HepG2 (cell line): ENCODE data around the gene RAB38. TPM values are rescaled to one million over a fixed set of nuclear protein-coding genes. Genes with fewer than 3 reads are reported as not detected.

Source experiments
- ATAC-seq: fragments of 200-7000 bp; cut with Tn5 transposase; 3 replicates; pipeline ENCODE4 v1.9.1; 2020; ENCODE audit warnings: mild to moderate bottlenecking, moderate library complexity
- BruUV-seq: library from RNA; stranded (reverse); fragments of 400-500 nt; replicated peaks from 2 replicates; lab custom pipeline; 2021; lab: Mats Ljungman, UMichigan
- CTCF ChIA-PET: fragments of 300-600 bp; formaldehyde crosslinking; extraction: SDS; loops from one replicate; lab custom pipeline; 2021; ENCODE audit warnings: low total read pairs, inconsistent platforms, low intra/inter-chr PET ratio; lab: Yijun Ruan, JAX
- POLR2A ChIA-PET: fragments of 350-600 bp; sonication (Branson Sonifier 250); formaldehyde crosslinking; loops from one replicate; lab custom pipeline; 2020; ENCODE audit warnings: antibody characterized with exemption, inconsistent platforms; lab: Yijun Ruan, JAX
- DNase-seq: peaks from one replicate; pipeline ENCODE4 v3.0.0-alpha.2; 2015; ENCODE audit warnings: low spot score
- FAIRE-seq: peaks from 3 replicates; lab custom pipeline; 2011; peaks lifted over from hg19 to GRCh38; lab: Jason Lieb, UNC
- H2AFZ ChIP-seq: one replicate; pipeline ENCODE4 v1.6.1; 2011; ENCODE audit warnings: low read length, inconsistent platforms
- H3K27ac ChIP-seq: fragments of 300-600 bp; 3 replicates; pipeline ENCODE4 v1.8.0; 2011; ENCODE audit warnings: mixed run types, mild to moderate bottlenecking, mixed read lengths, low read length, inconsistent platforms; ENCODE audit not compliant: insufficient read depth; ENCODE audit errors: extremely low read length
- H3K27me3 ChIP-seq, 2 experiments: fragments of 200-600 bp in 1 of 2; 2 replicates in 1 of 2; 3 replicates in 1 of 2; pipeline versions ENCODE4 v1.6.0 to v1.8.0; 2011; ENCODE audit warnings: low read length in 2 of 2, mild to moderate bottlenecking in 2 of 2, moderate library complexity in 2 of 2, inconsistent platforms in 1 of 2; ENCODE audit not compliant: insufficient read depth in 2 of 2, control insufficient read depth in 1 of 2
- H3K36me3 ChIP-seq, 2 experiments: fragments of 200-600 bp in 1 of 2; replicated peaks in 1 of 2; 2 replicates in 1 of 2; 3 replicates in 1 of 2; pipeline versions ENCODE4 v1.5.1 to v1.8.0; 2011; ENCODE audit warnings: low read length in 2 of 2, inconsistent platforms in 1 of 2; ENCODE audit not compliant: insufficient read depth in 2 of 2, control insufficient read depth in 1 of 2
- H3K4me1 ChIP-seq: 2 replicates; pipeline ENCODE4 v1.5.1; 2012; ENCODE audit warnings: low read length, inconsistent platforms; ENCODE audit not compliant: insufficient read depth
- H3K4me2 ChIP-seq: 2 replicates; pipeline ENCODE4 v1.6.0; 2011; ENCODE audit warnings: low read depth, low read length, inconsistent platforms
- H3K4me3 ChIP-seq, 3 experiments: fragments of 200-600 bp in 1 of 3; sonication (generic), shearing (Covaris generic) in 1 of 3; replicated peaks in 1 of 3; 2 replicates each; pipeline ENCODE4 v1.5.1; 2011 to 2016; ENCODE audit warnings: low read length in 3 of 3, inconsistent platforms in 2 of 3, low read depth in 2 of 3, mild to moderate bottlenecking in 2 of 3, control low read depth in 1 of 3, mixed read lengths in 1 of 3; ENCODE audit not compliant: insufficient read depth in 1 of 3
- H3K79me2 ChIP-seq: one replicate; pipeline ENCODE4 v1.6.1; 2011; ENCODE audit warnings: low read length, inconsistent platforms; ENCODE audit not compliant: insufficient read depth
- H3K9ac ChIP-seq: 2 replicates; pipeline ENCODE4 v1.6.0; 2011; ENCODE audit warnings: mild to moderate bottlenecking, low read depth, low read length, inconsistent platforms; ENCODE audit not compliant: insufficient read depth
- H3K9me3 ChIP-seq: 2 replicates; pipeline ENCODE4 v1.5.1; 2012; ENCODE audit warnings: mild to moderate bottlenecking, low read length
- H4K20me1 ChIP-seq: 2 replicates; pipeline ENCODE4 v1.6.0; 2011; ENCODE audit warnings: inconsistent platforms, mild to moderate bottlenecking, low read length, moderate library complexity; ENCODE audit not compliant: insufficient read depth
- DPF2 ChIP-seq: sonication (generic); formaldehyde crosslinking; IDR thresholded peaks from 2 replicates; pipeline ENCODE4 v1.4.0; 2020; ENCODE audit warnings: mild to moderate bottlenecking, low read depth, missing genetic modification reagents, borderline replicate concordance
- GTF2F1 ChIP-seq: fragments of 150-350 bp; IDR thresholded peaks from 2 replicates; pipeline ENCODE4 v1.6.1; 2014; ENCODE audit warnings: low read length
- ZKSCAN8 ChIP-seq: IDR thresholded peaks from 2 replicates; pipeline ENCODE4 v1.6.1; 2016; ENCODE audit warnings: borderline replicate concordance, missing genetic modification reagents, missing compliant biosample characterization
- ZNF121 ChIP-seq: sonication (generic); formaldehyde crosslinking; IDR thresholded peaks from 2 replicates; pipeline ENCODE4 v1.5.0; 2020; ENCODE audit warnings: mild to moderate bottlenecking, missing genetic modification reagents
- ZNF235 ChIP-seq: sonication (generic); formaldehyde crosslinking; IDR thresholded peaks from 2 replicates; pipeline ENCODE4 v1.8.1; 2023; ENCODE audit warnings: mild to moderate bottlenecking, missing genetic modification reagents, borderline replicate concordance
- ZNF572 ChIP-seq: sonication (generic); formaldehyde crosslinking; IDR thresholded peaks from 2 replicates; pipeline ENCODE4 v1.5.1; 2020; ENCODE audit warnings: mild to moderate bottlenecking, missing genetic modification reagents
- ZNF574 ChIP-seq: sonication (generic); formaldehyde crosslinking; IDR thresholded peaks from 2 replicates; pipeline ENCODE4 v1.4.0; 2020; ENCODE audit warnings: missing genetic modification reagents
- ZNF768 ChIP-seq: sonication (generic); formaldehyde crosslinking; IDR thresholded peaks from 2 replicates; pipeline ENCODE4 v1.4.0; 2020; ENCODE audit warnings: missing genetic modification reagents
- WGBS: methylation state at CpG from one replicate; pipeline ENCODE4 v1.1.6; 2017; ENCODE audit warnings: low lambda C conversion rate; 5-methylcytosine and 5-hydroxymethylcytosine counted together
- in situ Hi-C: cut with HindIII; loops from 2 replicates; pipeline ENCODE4 v1.10.0; 2017; ENCODE audit warnings: low pct_unique_long_range_greater_than_20kb; ENCODE audit not compliant: extremely low pct_ligation_motif_present
- intact Hi-C: fragments of 100-400 bp; cut with micrococcal nuclease; formaldehyde crosslinking; loops from one replicate; pipeline ENCODE4 v1.10.0; 2022; ENCODE audit not compliant: unreplicated experiment
- polyA plus RNA-seq, 8 experiments: library from polyadenylated mRNA; depleted of rRNA in 3 of 8; stranded (reverse) in 7 of 8; unstranded in 1 of 8; fragments of >200 nt; fragmentation: Illumina TruSeq in 4 of 8; extraction: Trizol in 4 of 8; gene quantifications; 2 replicates each; pipeline versions ENCODE4 v1.2.1 to v1.2.3, GENCODE V29; 2011 to 2016; ENCODE audit warnings: low read depth in 4 of 8, missing spikeins in 1 of 8, mixed read lengths in 1 of 8; ENCODE audit not compliant: insufficient read depth in 1 of 8
- total RNA-seq, 5 experiments: library from RNA; depleted of rRNA; stranded (reverse); fragments of >200 nt; fragmentation: Illumina TruSeq; extraction: Trizol; gene quantifications; 2 replicates each; pipeline ENCODE4 v1.2.3, GENCODE V29; 2016; ENCODE audit warnings: low read depth in 1 of 5
- TF ChIP-seq, protein P1 (sequence below): fragments of 450-650 bp; IDR thresholded peaks from 2 replicates; pipeline ENCODE4 v1.6.1; 2017; ENCODE audit warnings: mild to moderate bottlenecking

Gene RAB38
- total and polyA plus RNA-seq, 2 of the 13 experiments (the other 11 are each of a cell fraction or from before 2014, with no cell fraction given), result 0.13 to 0.30 TPM

DNA sequence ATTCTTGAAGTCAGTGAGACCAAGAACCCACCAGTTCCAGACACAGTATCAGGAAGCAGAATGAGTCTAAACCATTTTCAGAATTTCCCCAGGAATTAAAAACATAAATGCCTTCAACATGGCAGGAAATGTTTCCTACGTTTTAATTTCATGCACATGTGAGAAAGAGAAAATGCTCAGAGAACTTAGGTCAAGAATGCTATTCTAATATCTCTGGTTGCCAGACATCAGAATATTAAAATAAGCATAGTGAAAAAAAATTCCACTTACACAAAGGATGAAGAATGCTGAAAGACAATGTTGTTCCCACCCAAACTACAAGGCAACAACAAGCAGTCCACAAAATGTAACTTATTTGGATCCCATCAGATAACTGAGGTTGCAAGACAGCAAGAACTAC, 104.8 kb downstream of the RAB38 start (continued):
- TF ChIP-seq, protein P1, sequence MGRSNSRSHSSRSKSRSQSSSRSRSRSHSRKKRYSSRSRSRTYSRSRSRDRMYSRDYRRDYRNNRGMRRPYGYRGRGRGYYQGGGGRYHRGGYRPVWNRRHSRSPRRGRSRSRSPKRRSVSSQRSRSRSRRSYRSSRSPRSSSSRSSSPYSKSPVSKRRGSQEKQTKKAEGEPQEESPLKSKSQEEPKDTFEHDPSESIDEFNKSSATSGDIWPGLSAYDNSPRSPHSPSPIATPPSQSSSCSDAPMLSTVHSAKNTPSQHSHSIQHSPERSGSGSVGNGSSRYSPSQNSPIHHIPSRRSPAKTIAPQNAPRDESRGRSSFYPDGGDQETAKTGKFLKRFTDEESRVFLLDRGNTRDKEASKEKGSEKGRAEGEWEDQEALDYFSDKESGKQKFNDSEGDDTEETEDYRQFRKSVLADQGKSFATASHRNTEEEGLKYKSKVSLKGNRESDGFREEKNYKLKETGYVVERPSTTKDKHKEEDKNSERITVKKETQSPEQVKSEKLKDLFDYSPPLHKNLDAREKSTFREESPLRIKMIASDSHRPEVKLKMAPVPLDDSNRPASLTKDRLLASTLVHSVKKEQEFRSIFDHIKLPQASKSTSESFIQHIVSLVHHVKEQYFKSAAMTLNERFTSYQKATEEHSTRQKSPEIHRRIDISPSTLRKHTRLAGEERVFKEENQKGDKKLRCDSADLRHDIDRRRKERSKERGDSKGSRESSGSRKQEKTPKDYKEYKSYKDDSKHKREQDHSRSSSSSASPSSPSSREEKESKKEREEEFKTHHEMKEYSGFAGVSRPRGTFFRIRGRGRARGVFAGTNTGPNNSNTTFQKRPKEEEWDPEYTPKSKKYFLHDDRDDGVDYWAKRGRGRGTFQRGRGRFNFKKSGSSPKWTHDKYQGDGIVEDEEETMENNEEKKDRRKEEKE, result no peak
- no peak for TF ChIP-seq ZNF235 (CRISPR knock-in tag)
- no peak for TF ChIP-seq DPF2 (CRISPR knock-in tag)
- TF ChIP-seq ZNF572 (CRISPR knock-in tag), result no peak
- no peak for TF ChIP-seq GTF2F1

DNA sequence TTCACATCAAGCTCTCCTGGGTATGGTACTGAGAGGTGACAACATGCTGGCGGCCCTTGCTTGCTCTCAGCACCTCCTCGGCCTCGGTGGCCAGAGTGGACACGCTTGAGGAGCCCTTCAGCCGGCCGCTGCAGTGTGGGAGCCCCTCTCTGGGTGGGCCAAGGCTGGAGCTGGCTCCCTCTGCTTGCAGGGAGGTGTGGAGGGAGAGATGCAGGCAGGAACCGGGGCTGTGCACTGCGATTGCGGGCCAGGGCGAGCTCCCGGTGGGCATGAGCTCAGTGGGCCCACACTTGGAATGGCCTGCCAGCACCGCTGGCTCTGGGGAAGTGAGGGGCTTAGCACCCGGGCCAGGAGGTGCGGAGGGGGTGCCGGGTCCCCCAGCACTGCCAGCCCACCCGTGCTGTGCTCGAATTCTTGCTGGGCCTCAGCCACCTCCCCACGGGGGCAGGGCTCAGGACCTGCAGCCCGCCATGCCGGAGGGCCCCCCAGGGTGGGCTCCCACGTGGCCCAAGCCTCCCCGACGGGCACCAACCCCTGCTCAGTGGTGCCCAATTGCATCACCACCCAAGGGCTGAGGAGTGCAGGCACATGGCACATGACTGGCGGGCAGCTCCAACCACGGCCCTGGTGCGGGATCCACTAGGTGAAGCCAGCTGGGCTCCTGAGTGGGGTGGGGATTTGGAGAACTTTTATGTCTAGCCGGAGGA, 106.2 kb downstream of the RAB38 start:
- TF ChIP-seq ZNF768 (no peak), ZNF121 (no peak), ZNF574 (CRISPR knock-in tag) (no peak), ZKSCAN8 (CRISPR knock-in tag) (no peak)
- TF ChIP-seq, all 625 proteins: peak for 0
- no peak overlapping the region for H3K9ac ChIP-seq
- ChIA-PET POLR2A (no interaction called here), CTCF (no interaction called here)
- H3K4me2 ChIP-seq, result no peak overlapping the region
- no peaks in the 10 kb centered on the region for H3K27me3 ChIP-seq
- no peaks in the 10 kb centered on the region for H3K9me3 ChIP-seq
- H3K27ac ChIP-seq, result no peak overlapping the region
- H3K36me3 ChIP-seq, result no peaks in the 10 kb centered on the region
- no peak overlapping the region for H2AFZ ChIP-seq
- FAIRE-seq (no peak), ATAC-seq (no peak), DNase-seq (no peak)
- no peak overlapping the region for H3K4me3 ChIP-seq
- no peaks in the 10 kb centered on the region for H3K79me2 ChIP-seq
- H4K20me1 ChIP-seq, result no peaks in the 10 kb centered on the region
- no peaks in the 10 kb centered on the region for H3K4me1 ChIP-seq
- in situ Hi-C loops, result no loop called here
- intact Hi-C loops, result no loop called here
- 10% methylated on average over 5 of the region's 27 CpGs for WGBS
- BruUV-seq, result no TSS peak
